HK-2 (cell line): ENCODE data around the gene PRDX6.
"Not testable (repeated sequence)": the region's sequence is repeated elsewhere in the genome, so short reads cannot be mapped to it uniquely, and the experiment has no call there.

Experiments
- DNase-seq: peaks from one replicate; pipeline ENCODE4 v3.0.0-alpha.2; 2018; ENCODE audit not compliant: unreplicated experiment

Gene PRDX6

DNA sequence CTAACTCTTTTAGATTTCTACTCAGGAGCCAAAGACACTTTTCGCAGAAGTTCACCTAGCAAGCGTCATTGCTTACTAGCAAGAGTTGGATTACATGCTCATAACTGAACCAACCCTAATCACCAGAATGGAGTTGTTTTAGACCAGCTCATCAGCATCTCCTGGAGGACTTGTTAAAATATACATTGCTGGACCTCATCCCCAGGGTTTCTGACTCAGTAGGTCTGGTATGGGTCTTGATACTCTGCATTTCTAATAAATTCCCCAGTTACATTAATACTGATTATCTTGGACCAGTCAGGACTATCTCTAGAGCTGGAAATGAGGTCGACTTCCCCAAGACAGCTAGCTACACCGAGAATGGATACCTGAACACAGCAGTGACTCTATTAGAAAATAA is 9.7 kb upstream of the PRDX6 start:
- DNase-seq: no peak

DNA sequence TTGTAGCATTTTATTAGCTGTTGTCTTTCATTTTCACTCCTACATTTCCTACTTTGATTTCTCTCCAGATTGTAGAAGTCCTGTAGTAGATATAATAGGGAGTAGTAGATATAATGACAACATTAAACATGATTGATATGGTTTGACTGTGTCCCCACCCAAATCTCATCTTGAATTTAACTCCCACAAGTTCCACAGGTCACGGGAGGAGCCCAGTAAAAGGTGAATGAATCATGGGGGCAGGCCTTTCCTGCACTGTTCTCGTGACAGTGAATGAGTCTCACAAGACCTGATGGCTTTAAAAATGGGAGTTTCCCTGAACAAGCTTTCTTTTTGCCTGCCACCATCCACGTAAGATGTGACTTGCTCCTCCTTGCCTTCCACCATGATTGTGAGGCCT is 7.5 kb upstream of the PRDX6 start:
- DNase-seq: no peak

DNA sequence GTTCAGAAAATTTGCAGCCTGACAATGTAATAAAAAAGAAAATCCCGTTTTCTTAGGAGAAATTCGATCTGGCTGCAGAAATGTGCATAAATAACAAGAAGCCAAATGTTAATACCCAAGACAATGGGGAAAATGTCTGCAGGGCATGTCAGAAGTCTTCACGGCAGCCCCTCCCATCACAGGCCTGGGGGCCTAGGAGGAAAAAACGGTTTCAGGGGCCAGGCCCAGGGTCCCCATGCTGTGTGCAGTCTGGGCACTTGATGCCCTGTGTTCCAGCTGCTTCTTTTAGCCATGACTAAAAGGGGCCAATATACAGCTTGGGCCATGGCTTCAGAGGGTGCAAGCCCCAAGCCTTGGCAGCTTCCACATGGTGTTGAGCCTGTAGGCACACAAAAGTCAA is 6.5 kb upstream of the PRDX6 start:
- no peak for DNase-seq

DNA sequence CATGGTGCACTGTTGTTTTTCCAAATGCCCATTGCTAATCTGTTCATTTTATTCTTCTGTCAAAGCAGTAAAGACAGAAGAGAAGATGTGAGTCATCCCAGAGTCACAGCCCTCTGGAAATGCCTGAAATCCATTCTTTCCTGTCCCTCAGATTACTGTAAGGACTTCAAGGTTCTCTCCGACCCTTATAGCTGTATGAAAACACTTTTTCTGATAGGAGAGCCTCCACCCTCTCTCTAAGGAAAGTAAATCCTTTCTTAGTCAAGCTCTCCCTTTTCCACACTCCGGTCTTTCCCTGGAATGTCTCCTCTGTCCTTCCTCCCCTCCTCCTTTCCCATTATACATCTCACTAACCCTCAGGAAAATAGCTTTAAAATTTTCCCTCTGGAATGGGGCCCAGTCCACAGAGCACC is 3.5 kb upstream of the PRDX6 start:
- DNase-seq: no peak

DNA sequence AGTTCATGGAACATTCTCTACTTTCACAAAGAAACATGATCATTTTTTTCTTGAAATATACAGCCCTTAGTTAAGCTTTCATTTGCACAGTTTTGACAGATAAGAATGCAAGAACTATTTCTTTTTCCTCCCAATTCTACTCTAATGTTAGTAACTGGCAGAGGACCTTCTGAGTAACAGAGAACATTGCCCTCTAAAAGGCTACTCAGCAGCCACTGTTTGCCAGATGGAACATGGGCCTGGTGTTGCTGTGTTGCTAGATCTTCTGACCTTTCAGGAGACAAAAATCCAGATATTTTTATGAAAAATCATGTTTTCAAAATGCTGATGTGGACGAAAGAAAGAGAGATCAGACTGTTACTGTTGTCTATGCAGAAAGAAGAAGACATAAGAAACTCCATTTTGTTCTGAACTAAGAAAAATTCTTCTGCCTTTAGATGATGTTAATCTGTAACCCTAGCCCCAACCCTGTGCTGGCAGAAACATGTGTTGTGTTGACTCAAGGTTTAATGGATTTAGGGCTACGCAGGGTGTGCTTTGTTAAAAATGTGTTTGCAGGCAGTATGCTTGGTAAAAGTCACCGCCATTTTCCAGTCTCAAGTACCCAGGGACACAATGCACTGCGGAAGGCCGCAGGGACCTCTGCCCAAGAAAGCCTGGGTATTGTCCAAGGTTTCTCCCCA is 2.9 kb upstream of the PRDX6 start:
- no peak for DNase-seq

DNA sequence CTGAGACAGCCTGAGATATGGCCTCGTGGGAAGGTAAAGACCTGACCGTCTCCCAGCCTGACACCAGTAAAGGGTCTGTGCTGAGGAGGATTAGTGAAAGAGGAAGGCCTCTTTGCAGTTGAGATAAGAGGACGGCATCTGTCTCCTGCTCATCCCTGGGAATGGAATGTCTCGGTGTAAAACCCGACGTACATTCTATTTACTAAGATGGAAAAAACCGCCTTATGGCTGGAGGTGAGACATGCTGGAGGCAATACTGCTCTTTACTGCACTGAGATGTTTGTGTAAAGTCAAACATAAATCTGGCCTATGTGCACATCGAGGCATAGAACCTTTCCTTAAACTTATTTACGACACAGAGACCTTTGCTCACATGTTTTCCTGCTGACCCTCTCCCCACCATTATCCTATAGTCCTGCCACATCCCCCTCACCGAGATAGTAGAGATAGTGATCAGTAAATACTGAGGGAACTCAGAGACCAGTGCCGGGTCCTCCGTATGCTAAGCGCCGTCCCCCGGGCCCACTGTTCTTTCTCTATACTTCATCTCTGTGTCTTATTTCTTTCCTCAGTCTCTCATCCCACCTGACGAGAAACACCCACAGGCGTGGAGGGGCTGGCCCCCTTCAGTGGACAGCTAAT is 2.2 kb upstream of the PRDX6 start:
- not testable (repeated sequence) for DNase-seq

DNA sequence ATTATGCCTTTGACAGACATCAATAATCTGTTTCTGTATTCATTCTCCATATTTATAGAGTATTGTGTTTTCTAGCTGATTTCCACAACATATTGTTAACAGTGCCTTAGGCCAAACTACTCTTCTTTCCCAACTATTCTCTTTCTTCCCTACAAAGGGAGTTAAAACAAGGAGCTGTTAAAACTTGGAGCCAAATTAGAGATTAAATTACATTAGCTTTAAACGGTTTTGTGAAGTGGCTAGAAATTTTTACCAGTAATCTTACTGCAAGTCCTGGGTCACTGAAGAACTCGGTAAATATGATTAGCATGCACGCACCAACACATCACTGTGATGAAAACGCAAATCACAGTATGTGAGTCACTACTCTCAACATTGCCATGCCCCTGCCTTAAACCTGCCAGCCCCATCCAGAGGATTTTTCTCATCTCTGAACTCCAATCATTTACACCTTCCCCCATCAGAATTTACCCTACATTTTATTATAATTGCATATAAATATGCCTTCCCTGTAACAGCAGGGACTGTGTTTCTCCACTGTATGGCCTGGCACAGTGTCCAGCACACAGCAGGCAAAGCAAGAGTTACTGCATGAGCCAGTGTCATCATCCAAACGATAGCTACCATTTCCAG is 1.5 kb upstream of the PRDX6 start:
- DNase-seq: no peak

DNA sequence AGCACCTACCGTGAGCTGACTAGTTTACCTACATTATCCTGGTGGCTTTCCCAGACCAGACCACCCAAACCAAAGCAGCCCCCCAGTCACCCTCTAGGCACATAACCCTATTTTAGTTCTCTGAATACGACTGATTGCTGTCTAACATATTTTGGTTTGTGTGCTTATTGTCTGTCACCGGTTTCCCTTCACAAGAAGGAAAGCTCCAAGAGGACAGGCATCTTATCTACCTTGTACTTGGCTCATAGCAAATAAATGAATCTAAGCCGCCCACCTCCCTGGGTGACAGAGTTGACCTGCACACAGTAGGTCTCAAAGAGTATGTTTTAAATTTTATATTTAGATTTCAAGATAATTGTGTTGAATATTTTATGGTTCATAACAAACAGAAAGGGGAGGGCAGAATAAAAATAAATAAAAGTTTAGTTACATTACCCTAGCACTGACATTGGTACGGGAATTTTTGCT is 904 bp upstream of the PRDX6 start:
- no peak for DNase-seq

DNA sequence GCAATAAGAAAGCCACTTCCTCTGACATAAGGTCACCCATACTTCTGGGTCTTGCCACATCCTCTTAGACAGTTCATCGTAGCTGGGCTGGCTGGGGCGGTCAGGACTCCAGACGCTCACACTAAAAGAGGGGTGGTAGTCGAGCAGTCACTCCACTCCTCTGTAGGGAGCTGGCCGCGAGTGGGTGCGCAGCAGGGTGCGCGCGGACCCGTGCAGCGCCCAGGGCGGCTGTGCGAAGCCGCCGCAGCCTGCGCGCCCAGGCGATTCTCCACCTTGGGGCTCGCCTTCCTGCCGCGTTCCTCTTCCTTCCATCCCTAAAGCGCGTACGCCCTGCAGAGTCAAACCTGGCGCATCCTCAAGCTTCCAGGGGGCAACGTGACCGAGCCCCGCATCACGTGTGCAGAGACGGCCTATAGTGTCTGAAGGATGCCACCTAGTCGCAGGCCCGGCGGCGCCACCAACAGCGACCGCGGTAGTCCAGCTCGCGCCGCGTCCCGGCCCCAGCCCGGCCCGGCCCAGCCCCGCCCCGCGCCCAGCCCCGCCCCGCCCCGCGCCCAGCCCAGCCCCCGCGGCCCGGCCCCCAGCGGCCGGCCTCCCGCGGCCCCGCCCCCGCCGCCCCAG is 360 bp upstream of the PRDX6 start:
- peak; percentile 97 for DNase-seq

DNA sequence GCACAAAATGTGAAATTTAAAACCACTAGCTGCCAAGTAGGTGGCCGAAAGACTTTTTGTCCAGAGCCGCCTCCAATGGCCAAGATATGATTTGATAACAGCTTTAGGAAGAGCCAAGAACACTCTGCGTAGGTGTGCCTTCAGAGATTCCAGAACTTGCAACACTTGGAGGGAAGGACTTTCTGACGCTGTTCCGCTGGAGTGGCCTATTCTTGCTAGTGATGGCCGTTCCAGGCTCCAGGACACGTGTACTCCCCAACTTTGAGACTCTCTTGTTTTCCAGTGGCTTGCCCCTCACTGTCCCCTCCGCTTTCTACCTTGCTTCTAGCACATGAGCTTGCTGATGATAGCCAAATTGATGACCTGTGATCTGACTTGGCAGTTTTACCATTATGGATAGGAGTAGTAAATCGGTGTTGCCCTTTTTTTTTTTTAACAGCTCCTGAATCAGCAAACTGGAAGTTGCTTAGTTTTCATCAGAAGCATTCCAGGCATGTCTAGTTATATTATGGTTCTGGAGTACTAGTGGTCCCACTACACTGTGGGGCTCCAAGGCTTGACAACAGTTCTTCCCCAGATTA is 1.0 kb downstream of the PRDX6 start:
- DNase-seq: peak; percentile 50

DNA sequence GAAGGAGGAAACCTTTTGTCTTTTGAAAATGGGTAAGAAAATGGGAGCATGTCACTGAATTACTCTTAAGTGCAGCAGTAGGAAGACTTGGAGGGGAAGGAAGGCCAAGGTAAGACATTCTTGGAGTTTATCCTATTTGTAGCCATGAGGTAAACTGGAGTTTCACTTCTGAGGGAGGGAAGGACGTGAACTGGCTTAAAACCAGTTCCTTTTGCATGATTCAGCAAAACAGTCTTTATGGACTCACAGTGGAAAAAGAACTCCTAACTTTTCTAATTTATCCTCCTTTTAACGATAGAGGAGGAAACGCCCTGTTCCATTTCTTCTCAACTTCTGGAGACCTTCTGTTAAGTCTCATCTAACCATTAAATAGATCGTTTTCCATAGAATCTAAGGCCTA is 2.5 kb downstream of the PRDX6 start:
- DNase-seq: no peak

DNA sequence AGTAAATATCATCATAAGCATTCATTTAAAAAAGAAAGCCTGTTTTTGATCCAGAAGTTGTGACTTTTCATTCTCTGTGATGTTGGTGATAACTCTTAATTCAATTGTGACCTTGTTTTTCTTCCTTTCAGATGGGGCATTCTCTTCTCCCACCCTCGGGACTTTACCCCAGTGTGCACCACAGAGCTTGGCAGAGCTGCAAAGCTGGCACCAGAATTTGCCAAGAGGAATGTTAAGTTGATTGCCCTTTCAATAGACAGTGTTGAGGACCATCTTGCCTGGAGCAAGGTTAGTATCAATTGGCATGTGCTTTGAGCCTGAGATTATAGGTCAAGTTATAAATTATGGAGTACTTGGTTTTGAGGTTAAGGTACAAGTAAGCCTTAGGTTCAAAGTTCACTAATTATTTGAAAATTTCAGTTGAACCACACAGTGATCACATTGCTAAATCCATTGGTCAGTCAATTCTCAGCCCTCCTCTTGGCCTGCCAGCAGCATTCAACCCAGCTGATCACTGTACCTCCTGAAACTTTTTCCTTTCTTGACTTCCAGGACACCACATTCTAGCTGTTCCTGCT is 4.1 kb downstream of the PRDX6 start:
- DNase-seq: no peak

DNA sequence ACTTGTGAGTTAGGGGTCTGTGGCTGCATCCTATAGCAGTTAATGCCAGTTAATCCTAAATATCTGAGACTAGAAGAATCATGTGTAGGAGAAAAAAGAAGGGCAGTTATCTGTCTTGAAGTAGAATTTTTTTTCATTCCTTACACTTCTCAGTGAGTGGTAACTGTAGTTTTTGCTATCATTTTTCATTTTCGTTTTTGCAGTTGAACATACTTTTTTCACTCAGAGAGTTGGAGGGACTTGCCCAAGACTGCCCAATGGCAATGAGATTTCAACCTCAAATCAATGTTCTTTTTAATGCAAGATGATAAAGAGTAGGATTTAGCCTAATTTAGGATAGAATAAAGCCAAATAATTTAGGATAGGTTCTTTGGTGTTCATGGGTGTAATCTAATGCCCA is 5.5 kb downstream of the PRDX6 start:
- no peak for DNase-seq

DNA sequence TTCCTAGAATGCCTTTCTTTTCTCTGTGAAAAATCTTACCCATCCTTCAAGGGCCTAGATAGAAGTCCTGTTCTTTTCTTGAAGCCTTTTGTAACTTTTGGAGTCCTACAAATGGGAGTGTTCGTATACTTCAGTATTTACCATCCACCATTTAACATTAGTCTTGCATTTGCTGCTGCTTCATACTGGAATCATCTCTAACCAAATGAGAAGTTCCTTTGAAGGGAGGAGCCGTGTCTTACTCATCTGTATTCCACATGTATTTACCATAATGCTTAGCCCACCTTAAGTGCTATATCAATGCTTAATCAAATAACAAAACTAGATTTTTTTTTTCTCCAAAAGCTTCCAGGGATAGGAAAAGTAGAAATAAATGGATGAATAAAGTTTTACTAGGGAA is 7.1 kb downstream of the PRDX6 start:
- no peak for DNase-seq

DNA sequence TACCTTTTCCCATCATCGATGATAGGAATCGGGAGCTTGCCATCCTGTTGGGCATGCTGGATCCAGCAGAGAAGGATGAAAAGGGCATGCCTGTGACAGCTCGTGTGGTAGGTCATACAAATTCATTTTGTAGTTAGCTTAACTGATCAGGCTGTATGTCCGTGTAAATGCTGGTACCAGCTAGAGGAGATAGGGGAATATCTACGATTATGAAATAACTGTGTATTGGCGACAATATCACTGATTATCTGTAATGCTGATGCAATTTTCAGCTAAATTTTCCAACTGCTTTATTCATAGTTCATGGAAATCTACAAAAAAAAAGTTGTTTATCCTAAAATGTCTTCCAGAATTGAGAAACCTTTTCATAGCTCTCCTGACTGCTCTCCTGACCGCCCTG is 8.3 kb downstream of the PRDX6 start:
- no peak for DNase-seq

DNA sequence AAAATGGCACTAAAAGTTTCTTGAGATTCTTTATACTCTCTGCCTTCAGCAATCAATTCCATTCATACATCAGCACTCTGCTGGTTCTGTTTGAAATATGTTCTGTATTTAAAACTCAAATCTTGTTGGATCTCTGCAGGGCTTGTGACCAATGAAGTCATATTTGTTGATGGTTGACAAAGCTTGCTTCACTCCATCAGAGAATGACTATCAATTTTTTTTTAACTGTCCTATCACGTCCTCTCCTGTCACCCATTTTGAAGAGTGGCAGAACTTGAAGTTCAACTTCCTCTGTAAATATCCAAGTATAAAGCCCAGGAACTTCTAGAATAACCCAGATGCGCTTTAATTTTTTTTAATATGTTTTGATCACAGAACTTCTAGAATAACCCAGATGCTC is 10.9 kb downstream of the PRDX6 start:
- no peak for DNase-seq

DNA sequence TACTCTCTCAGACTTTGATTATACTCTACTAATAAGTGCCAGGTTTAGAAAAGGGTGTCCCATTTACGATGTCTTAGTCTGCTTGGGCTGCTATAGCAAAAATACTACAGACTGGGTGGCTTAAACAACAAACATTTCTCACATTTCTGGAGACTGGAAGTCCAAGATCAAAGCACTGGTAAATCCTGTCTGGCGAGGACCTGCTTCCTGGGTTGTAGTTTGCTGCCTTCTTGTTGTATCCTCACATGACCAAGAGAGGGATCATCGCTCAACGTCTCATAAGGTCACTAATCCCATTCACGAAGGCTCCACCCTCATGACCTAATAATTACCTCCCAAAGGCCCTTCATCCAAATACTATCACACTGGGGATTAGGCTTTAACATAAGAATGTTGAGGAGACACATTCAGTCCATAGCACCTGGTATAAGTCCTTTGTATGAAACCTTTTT is 12.0 kb downstream of the PRDX6 start:
- no peak for DNase-seq

DNA sequence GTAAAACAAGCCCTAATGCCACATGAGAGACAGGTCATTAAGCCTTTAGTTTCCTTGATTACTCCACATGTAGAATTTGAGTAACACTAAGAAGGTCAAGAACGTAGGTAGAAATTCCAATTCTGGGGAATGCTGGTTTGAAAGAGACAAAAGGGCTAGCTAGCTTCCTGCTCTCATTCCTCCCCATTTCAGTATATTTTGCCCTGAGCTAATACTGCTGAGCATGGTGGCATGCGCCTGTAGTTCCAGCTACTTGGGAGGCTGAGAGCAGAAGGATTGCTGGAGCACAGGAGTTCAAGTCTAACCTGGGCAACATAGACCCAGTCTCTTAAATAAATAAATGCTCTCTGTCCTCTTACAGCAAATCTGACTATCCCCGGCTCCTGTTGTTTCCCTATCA is 12.8 kb downstream of the PRDX6 start:
- DNase-seq: no peak

DNA sequence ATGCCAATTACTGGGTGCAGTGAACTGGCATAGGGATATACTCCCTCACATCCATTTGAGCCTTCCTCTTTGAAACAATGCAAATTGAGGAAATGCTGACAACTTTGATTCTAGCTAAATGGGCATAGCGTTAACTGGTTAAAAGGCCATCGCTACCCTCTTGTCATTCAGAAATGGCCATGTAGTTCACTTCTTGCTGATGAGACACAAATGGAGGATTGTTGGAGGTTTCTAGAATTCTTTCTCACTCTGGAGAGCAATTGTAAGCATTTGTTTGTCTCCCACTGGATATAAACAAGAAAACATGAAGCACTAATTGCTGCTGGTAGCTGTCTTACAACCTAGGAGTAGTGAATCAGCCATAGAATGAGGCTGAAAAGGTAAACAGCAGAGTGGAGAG is 14.4 kb downstream of the PRDX6 start:
- no peak for DNase-seq

DNA sequence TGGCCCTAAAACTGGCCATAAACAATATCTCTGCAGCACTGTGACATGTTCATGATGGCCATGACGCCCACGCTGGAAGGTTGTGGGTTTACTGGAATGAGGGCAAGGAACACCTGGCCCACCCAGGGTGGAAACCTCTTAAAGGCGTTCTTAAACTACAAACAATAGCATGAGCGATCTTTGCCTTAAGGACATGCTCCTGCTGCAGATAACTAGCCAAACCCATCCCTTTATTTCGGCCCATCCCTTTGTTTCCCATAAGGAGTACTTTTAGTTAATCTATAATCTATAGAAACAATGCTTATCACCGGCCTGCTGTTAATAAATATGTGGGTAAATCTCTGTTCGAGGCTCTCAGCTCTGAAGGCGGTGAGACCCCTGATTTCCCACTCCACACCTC is 16.0 kb downstream of the PRDX6 start:
- not testable (repeated sequence) for DNase-seq

DNA sequence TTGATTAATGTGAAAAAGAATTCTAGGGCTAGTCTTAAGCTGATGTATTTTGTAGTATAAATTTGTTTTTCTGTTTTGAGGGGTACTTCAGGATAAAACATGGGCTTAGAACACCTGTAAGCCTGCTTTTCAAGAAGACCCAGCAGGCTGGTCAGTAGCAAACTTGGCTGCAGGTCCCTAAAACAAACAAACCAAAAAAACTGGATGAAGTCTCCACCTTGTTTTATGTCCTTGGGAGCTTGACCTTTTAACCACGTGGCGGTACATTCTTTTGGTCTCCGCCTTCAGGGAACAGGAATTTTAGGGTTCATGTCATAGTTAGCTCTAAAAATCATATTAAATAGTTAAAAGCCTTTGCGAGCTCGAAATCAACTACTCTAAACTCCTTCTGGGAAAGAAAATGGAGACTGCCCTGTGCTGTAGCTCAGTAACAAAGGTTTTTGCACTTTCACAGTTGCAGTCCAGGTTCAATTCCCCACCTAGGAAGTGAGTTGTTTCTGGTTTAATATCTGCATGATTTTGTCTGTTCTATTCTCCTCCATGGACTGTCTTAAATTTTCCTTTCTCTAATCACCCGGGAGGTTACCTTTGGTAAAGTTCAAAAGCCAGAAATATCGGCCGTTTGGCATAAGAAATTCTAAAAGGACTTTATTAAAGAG is 18.6 kb downstream of the PRDX6 start:
- no peak for DNase-seq
